Thyroid gland (tissue), 4 donors: ENCODE measurements around the gene DLG2. TPM values are rescaled to one million over a fixed set of nuclear protein-coding genes. Genes with fewer than 3 reads are reported as not detected.
A peak's percentile ranks its signal among the peaks of the same experiment; 100 is the strongest.
"Not testable (repeated sequence)": the region's sequence is repeated elsewhere in the genome, so short reads cannot be mapped to it uniquely, and the experiment has no call there.

ENCODE experiments used
- DNase-seq, 2 donors: peaks; one replicate each; pipeline ENCODE4 v3.0.0-alpha.2; 2019
- H3K27ac ChIP-seq, 3 donors: fragments of 200-600 bp; sonication (generic); 1 replicate in 2 of 3; 2 replicates in 1 of 3; pipeline ENCODE4 v1.5.1; 2016 to 2019; ENCODE audit warnings: mild to moderate bottlenecking in 1 of 3, moderate library complexity in 1 of 3
- H3K27me3 ChIP-seq: fragments of 200-600 bp; sonication (generic); one replicate; pipeline ENCODE4 v1.5.1; 2019
- H3K36me3 ChIP-seq, 2 donors: fragments of 200-600 bp; sonication (generic); one replicate each; pipeline ENCODE4 v1.5.1; 2016 to 2019
- H3K4me1 ChIP-seq, 2 donors: fragments of 200-600 bp; sonication (generic); one replicate each; pipeline ENCODE4 v1.5.1; 2017 to 2019
- H3K4me3 ChIP-seq, 3 donors: fragments of 200-600 bp; sonication (generic); replicated peaks in 1 of 3; 1 replicate in 2 of 3; 2 replicates in 1 of 3; pipeline ENCODE4 v1.5.1; 2016; ENCODE audit warnings: mild to moderate bottlenecking in 1 of 3
- H3K9me3 ChIP-seq: fragments of 200-600 bp; sonication (generic); one replicate; pipeline ENCODE4 v1.5.1; 2017
- POLR2A ChIP-seq, 2 donors: fragments of 450-650 bp; IDR thresholded peaks; one replicate each; pipeline ENCODE4 v1.6.1; 2017; ENCODE audit warnings: antibody characterized with exemption in 2 of 2, mild to moderate bottlenecking in 2 of 2, moderate library complexity in 1 of 2
- WGBS, 2 donors: methylation state at CpG; one replicate each; pipeline ENCODE4 v1.1.5; 2017; 5-methylcytosine and 5-hydroxymethylcytosine counted together
- intact Hi-C: fragments of 100-400 bp; cut with DNase I; formaldehyde crosslinking; loops from one replicate; pipeline ENCODE4 v1.15.1; 2023
- total RNA-seq, 4 donors: library from RNA; depleted of rRNA; stranded (reverse); fragments of >200 nt; gene quantifications; one replicate each; pipeline ENCODE4 v1.2.3, GENCODE V29; 2016
- TF ChIP-seq, protein P1 (sequence below), 6 experiments: fragments of 200-600 bp in 3 of 6; fragments of 450-650 bp in 3 of 6; sonication (generic) in 3 of 6; IDR thresholded peaks; one replicate each; pipeline ENCODE4 v1.5.1; 2016 to 2019; ENCODE audit warnings: antibody characterized with exemption in 6 of 6, mild to moderate bottlenecking in 2 of 6, inconsistent platforms in 1 of 6, moderate library complexity in 1 of 6

Gene DLG2
- 10 to 100 TPM; 29.4 to 79.4 (median 42.4) TPM for total RNA-seq

DNA sequence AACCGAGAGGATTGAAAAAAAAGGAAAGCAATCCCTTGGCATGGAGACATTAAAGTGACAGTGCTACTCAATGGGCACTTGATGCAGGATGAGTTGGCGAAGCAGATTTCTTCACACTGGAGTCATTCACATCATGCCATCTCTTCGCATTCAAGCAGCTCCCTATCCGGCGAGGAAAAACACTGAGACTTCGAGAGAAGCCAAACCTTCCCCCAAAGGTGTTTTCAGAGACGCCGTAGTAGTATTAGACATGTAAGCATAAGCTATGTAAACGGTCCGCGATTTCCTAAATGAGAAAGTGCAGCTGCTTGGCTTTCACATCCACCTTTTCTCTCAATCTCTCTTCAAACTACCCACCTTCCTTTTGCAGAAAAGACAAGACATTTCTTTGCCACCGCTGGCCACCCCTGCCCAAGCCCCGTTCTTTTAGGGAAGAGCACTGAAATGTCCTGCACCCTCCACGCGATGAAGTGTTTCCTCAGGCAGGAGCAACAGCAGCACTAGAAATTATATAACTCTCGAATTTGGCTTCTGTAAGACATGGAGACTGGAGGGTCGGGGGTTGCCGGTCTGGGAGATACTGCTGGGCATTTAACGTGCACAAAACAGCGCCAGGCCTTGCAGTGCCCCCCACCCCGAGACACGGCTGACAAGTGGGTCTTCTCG, at the start of gene DLG2:
Gene DLG2, minus strand, starts transcription at position 13 of the 666 bp plus-strand sequence.
- peak; percentile 27 to 32 for DNase-seq
- intact Hi-C loops, result no loop called here
- TF ChIP-seq, protein P1, sequence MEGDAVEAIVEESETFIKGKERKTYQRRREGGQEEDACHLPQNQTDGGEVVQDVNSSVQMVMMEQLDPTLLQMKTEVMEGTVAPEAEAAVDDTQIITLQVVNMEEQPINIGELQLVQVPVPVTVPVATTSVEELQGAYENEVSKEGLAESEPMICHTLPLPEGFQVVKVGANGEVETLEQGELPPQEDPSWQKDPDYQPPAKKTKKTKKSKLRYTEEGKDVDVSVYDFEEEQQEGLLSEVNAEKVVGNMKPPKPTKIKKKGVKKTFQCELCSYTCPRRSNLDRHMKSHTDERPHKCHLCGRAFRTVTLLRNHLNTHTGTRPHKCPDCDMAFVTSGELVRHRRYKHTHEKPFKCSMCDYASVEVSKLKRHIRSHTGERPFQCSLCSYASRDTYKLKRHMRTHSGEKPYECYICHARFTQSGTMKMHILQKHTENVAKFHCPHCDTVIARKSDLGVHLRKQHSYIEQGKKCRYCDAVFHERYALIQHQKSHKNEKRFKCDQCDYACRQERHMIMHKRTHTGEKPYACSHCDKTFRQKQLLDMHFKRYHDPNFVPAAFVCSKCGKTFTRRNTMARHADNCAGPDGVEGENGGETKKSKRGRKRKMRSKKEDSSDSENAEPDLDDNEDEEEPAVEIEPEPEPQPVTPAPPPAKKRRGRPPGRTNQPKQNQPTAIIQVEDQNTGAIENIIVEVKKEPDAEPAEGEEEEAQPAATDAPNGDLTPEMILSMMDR (IDR thresholded peaks at IDR 0.05), result no peak
- peak in 1 of 2 donors; percentile 42 for TF ChIP-seq POLR2A (IDR thresholded peaks at IDR 0.05)
- Histone ChIP-seq H3K36me3 (no peaks in the 10 kb centered on the region), H3K4me1 (peaks cover 9 to 19% of the 10 kb centered on the region in 2 donors), H3K9me3 (no peaks in the 10 kb centered on the region), H3K4me3 (peak within 1 kb of the TSS; percentile 52 to 63 (median 53)), H3K27ac (peak within 1 kb of the TSS; percentile 75 to 99 (median 94)), H3K27me3 (no peaks in the 10 kb centered on the region)
- WGBS, 2 donors, result 0% methylated on average over 23 of the region's 23 CpGs

DNA sequence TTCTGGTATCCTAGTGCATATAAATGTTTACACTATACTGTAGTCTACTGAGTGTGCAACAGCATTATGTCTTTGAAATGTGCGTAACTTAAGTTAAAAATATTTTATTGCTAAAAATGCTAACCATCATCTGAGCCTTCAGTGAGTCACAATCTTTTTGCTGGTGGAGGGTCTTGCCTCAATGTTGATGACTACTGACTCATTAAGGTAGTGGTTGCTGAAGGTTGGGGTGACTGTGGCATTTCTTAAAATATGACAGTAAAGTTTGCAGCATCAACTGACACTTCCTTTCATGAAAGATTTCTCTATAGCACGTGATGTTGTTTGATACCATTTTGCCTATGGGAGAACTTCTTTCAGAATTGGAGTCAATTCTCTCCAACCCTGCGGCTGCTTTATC, 46.2 kb upstream of the DLG2 start:
- intact Hi-C loops, result no loop called here

DNA sequence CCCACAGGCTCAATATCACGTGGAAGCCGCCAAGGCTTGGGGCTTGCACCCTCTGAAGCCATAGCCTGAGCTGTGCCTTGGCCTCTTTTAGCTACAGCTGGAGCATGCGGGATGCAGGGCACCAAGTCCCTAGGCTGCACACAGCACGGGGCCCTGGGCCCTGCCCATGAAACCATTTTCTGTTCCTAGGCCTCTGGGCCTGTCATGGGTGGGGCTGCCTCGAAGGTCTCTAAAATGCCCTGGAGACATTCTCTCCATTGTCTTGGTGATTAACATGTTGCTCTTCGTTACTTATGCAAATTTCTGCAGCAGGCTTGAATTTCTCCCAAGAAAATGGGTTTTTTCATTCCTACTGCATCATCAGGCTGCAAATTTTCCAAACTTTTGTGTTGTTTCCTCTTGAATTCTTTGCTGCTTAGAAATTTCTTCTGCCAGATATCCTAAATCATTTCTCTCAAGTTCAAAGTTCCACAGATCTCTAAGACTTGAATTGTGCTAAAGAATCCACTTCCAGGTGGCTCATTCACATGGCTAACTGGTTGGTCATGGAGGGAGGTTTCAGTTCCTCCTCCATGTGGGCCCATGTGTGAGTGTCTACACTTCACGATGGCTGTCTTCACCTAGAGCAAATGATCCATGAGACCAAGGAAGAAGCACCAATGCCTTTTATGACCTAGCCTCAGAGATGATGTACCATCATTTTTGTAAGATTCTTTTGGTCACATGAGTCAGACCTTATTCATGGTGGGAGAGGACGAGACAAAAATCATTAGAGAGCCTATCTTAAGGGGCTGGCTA, 45.2 kb upstream of the DLG2 start:
- no peak for DNase-seq
- intact Hi-C loops, result no loop called here

More for the DNA sequence above, 46.2 kb upstream of the DLG2 start:
- no peaks in the 10 kb centered on the region for H3K9me3 ChIP-seq
- no peak overlapping the region for H3K4me3 ChIP-seq
- no peak overlapping the region for H3K27ac ChIP-seq
- TF ChIP-seq POLR2A (IDR thresholded peaks at IDR 0.05), result no peak
- TF ChIP-seq, protein P1 (IDR thresholded peaks at IDR 0.05), result no peak
- 90 to 94% methylated on average over 3 of the region's 3 CpGs for WGBS, 2 donors
- DNase-seq, result no peak
- H3K27me3 ChIP-seq, result no peaks in the 10 kb centered on the region
- no peaks in the 10 kb centered on the region for H3K36me3 ChIP-seq
- H3K4me1 ChIP-seq, result no peaks in the 10 kb centered on the region

DNA sequence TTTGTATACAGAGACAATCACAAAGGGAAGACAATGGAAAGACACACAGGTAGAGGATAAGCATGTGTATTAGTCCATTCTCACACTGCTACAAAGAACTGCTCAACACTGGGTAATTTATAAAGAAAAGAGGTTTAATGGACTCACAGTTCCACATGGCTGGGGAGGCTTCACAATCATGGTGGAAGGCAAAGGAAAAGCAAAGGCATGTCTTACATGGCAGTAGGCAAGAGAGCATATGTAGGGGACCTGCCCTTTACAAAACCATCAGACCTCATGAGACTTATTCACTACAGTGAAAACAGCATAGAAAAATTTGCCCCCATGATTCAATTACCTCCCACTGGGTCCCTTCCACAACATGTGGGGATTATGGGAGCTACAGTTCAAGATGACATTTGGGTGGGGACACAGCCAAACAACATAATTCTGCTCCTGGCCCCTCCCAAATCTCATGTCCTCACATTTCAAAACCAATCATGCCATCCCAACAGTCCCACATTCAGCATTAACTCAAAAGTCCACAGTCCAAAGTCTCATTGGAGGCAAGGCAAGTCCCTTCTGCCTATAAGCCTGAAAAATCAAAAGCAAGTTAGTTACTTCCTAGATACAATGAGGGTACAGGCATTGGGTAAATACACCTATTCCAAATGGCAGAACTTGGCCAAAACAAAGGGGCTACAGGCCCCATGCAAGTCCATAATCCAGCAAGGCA, 44.0 kb upstream of the DLG2 start:
- H3K27me3 ChIP-seq, H3K4me3 ChIP-seq, H3K4me1 ChIP-seq, DNase-seq, H3K9me3 ChIP-seq, H3K36me3 ChIP-seq, intact Hi-C loops, H3K27ac ChIP-seq: not testable (repeated sequence)

More for the DNA sequence above, 45.2 kb upstream of the DLG2 start:
- H3K27me3 ChIP-seq, result no peaks in the 10 kb centered on the region
- no peak overlapping the region for H3K27ac ChIP-seq
- 83 to 88% methylated on average over 8 of the region's 8 CpGs for WGBS, 2 donors
- H3K4me3 ChIP-seq, result no peak overlapping the region
- TF ChIP-seq, protein P1 (IDR thresholded peaks at IDR 0.05), result no peak
- no peak for TF ChIP-seq POLR2A (IDR thresholded peaks at IDR 0.05)
- no peaks in the 10 kb centered on the region for H3K9me3 ChIP-seq
- no peaks in the 10 kb centered on the region for H3K4me1 ChIP-seq
- no peaks in the 10 kb centered on the region for H3K36me3 ChIP-seq

DNA sequence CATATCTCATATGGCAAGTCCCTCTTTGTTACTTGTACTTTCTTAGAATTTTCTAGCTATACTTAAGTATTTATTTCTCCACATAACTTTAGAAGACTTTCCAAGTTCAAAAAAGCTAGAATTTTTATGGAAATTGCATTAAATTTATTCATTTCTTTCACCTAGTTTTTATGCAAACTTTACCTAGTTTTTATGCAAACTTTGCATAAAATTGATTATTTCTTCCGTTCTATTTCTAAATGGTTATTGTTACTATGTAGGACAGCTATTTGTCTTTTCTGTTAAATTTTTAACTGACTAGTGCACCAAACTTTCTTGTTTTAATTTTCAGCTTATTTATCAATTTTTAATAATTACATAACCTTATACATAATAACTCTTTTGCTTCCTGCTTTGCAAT, 41.0 kb upstream of the DLG2 start:
- H3K27ac ChIP-seq, result no peak overlapping the region
- intact Hi-C loops, result no loop called here
- 95 to 97% methylated on average over 1 of the region's 1 CpG for WGBS, 2 donors
- H3K4me3 ChIP-seq, result no peak overlapping the region
- no peaks in the 10 kb centered on the region for H3K9me3 ChIP-seq
- TF ChIP-seq, protein P1 (IDR thresholded peaks at IDR 0.05), result no peak
- peaks cover 1 to 6% of the 10 kb centered on the region in 2 donors for H3K4me1 ChIP-seq
- no peak for DNase-seq
- no peaks in the 10 kb centered on the region for H3K27me3 ChIP-seq
- H3K36me3 ChIP-seq, result no peaks in the 10 kb centered on the region
